ENCODE results near the gene DUSP16. TPM values are rescaled to one million over a fixed set of nuclear protein-coding genes. Genes with fewer than 3 reads are reported as not detected.

DUSP16 gene
- polyA plus RNA-seq, 4 donors = 22.5 to 83.4 (median 30.1) TPM

DNA sequence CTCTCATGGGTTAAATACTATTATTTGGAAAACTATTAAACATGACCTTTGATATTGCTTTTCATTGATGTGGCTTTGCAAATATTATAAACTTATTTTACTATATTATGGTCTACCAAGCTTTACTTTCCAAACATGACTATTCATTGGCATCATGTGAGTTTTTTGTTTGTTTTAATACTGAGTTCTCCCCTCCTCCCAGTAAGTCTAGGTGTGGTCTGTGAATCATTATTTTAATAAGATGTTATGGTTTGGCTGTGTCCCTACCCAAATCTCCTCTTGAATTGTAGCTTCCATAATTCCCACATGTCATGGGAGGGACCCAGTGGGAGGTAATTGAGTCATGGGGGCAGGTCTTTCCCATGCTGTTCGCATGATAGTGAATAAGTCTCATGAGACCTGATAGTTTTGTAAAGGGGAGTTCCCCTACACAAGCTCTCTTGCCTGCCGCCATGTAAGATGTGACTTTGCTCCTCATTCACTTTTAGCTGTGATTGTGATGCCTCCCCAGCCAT is 125.8 kb downstream of the DUSP16 start:
- peaks cover 0 to 7% (median 5%) of the 10 kb centered on the region in 3 donors for H3K4me1 ChIP-seq (ENCODE audit: control insufficient read depth in 3 of 3, insufficient read depth in 2 of 3, low read depth in 1 of 3, low read length in 2 of 3)
- FAIRE-seq (no peak), DNase-seq (no peak)
- no peak overlapping the region for H3K27ac ChIP-seq (ENCODE audit: low read depth in 1 of 3, low read length in 2 of 3)
- no peaks in the 10 kb centered on the region for H3K27me3 ChIP-seq (ENCODE audit: control insufficient read depth in 3 of 3, insufficient read depth in 3 of 3, low read length in 3 of 3)
- no peak overlapping the region for H3K4me3 ChIP-seq (ENCODE audit: low read depth in 1 of 3, low read length in 3 of 3)
- 94 to 98% (median 97%) methylated on average over 2 of the region's 2 CpGs for WGBS, 3 donors
- H3K36me3 ChIP-seq (ENCODE audit: control insufficient read depth in 3 of 3, insufficient read depth in 2 of 3, low read depth in 1 of 3, low read length in 3 of 3) = peaks cover 0 to 5% (median 0%) of the 10 kb centered on the region in 3 donors
- no peaks in the 10 kb centered on the region for H3K9me3 ChIP-seq (ENCODE audit: control insufficient read depth in 2 of 2, insufficient read depth in 1 of 2, low read depth in 1 of 2, low read length in 1 of 2)

DNA sequence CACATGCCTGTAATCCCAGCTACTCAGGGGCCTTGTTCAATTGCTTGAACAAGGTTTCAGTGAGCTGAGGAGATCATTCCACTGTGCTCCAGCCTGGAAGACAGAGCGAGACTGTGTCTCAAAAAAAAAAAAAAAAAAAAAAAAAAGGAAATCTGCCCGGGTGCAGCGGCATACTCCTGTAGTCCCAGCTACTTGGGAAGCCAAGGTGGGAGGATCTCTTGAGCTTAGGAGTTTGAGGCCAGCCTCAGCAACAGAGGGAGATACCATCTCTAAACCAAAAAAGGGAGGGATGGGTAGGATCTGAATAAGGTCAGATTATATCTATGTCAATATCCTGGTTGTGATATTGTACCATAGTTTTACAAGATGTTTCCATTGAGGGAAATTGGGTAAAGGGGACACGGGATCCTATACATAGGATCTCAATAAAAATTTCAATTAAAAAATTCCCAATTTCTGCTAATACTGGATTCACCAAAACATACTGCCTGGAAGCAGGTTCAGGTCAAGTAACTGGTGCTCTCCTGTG is 129.4 kb downstream of the DUSP16 start:
- no peak for FAIRE-seq
- DNase-seq = no peak
- Histone ChIP-seq H3K36me3 (ENCODE audit: control insufficient read depth in 3 of 3, insufficient read depth in 2 of 3, low read depth in 1 of 3, low read length in 3 of 3) (peaks cover 0 to 3% (median 0%) of the 10 kb centered on the region in 3 donors), H3K9me3 (ENCODE audit: control insufficient read depth in 2 of 2, insufficient read depth in 1 of 2, low read depth in 1 of 2, low read length in 1 of 2) (no peaks in the 10 kb centered on the region), H3K4me1 (ENCODE audit: control insufficient read depth in 3 of 3, insufficient read depth in 2 of 3, low read depth in 1 of 3, low read length in 2 of 3) (peaks cover 0 to 4% (median 2%) of the 10 kb centered on the region in 3 donors), H3K27ac (ENCODE audit: low read depth in 1 of 3, low read length in 2 of 3) (no peak overlapping the region), H3K4me3 (ENCODE audit: low read depth in 1 of 3, low read length in 3 of 3) (no peak overlapping the region), H3K27me3 (ENCODE audit: control insufficient read depth in 3 of 3, insufficient read depth in 3 of 3, low read length in 3 of 3) (no peaks in the 10 kb centered on the region)
- 86 to 100% (median 90%) methylated on average over 4 of the region's 4 CpGs for WGBS, 3 donors

DNA sequence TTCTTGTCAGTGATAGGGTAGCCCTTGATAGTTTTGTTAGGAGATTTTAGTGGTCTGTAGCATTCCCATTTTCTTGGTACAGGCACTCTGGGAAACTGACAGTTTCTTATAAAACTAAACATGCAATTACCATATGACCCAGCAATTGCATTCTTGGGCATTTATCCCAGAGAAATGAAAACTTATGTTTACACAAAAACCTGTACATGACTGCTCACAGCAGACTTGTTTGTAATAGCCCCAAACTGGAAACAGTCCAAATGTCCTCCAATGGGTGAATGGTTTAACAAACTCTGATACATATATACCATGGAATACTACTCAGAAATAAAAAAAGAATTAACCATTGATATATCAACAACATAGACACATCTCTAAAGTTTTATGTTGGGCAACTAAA is 130.3 kb downstream of the DUSP16 start:
- Histone ChIP-seq H3K9me3 (ENCODE audit: control insufficient read depth in 2 of 2, insufficient read depth in 1 of 2, low read depth in 1 of 2, low read length in 1 of 2) (no peaks in the 10 kb centered on the region), H3K4me3 (ENCODE audit: low read depth in 1 of 3, low read length in 3 of 3) (no peak overlapping the region), H3K4me1 (ENCODE audit: control insufficient read depth in 3 of 3, insufficient read depth in 2 of 3, low read depth in 1 of 3, low read length in 2 of 3) (peaks cover 0 to 4% (median 2%) of the 10 kb centered on the region in 3 donors), H3K27me3 (ENCODE audit: control insufficient read depth in 3 of 3, insufficient read depth in 3 of 3, low read length in 3 of 3) (no peaks in the 10 kb centered on the region), H3K36me3 (ENCODE audit: control insufficient read depth in 3 of 3, insufficient read depth in 2 of 3, low read depth in 1 of 3, low read length in 3 of 3) (no peaks in the 10 kb centered on the region), H3K27ac (ENCODE audit: low read depth in 1 of 3, low read length in 2 of 3) (no peak overlapping the region)
- FAIRE-seq (no peak), DNase-seq (no peak)

DNA sequence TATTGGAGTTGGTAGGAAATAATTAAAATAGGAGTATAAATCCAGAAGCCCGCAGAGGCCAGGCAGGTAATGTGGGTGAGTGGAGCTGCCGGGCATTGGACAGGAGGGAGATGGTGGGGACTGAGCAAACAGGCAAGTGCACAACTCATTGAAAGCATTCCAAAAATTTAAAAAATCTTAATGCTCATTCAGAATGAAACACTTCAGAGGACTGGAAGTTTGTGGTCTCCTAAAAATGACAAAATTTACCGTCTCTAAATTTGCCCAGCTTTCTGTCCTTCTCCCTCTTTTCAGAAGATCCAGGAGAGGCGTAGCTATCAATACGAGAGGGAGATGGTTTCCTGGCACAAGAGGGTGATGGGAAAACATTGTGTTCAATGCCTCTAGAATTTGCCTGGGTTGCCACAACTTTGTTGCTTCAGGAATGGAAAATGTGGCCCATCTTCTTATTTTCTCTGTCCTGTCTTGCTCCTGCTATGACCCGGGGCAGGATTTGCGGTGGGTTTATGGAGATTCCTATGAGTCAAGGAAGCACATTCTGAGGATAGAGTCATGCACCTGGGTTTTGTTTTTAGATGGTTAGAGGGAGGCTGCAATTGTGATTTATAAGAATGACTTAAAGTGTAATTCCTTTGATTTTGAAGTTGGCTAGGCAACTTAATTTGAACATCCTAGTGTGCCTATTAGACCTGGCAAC is 133.6 kb downstream of the DUSP16 start:
- H3K4me1 ChIP-seq (ENCODE audit: control insufficient read depth in 3 of 3, insufficient read depth in 2 of 3, low read depth in 1 of 3, low read length in 2 of 3) = peaks cover 0 to 4% (median 2%) of the 10 kb centered on the region in 3 donors
- no peaks in the 10 kb centered on the region for H3K27me3 ChIP-seq (ENCODE audit: control insufficient read depth in 3 of 3, insufficient read depth in 3 of 3, low read length in 3 of 3)
- H3K36me3 ChIP-seq (ENCODE audit: control insufficient read depth in 3 of 3, insufficient read depth in 2 of 3, low read depth in 1 of 3, low read length in 3 of 3) = no peaks in the 10 kb centered on the region
- 90 to 91% (median 91%) methylated on average over 7 of the region's 7 CpGs for WGBS, 3 donors
- no peak overlapping the region for H3K4me3 ChIP-seq (ENCODE audit: low read depth in 1 of 3, low read length in 3 of 3)
- peaks cover 0 to 7% of the 10 kb centered on the region in 2 donors for H3K9me3 ChIP-seq (ENCODE audit: control insufficient read depth in 2 of 2, insufficient read depth in 1 of 2, low read depth in 1 of 2, low read length in 1 of 2)
- no peak overlapping the region for H3K27ac ChIP-seq (ENCODE audit: low read depth in 1 of 3, low read length in 2 of 3)
- DNase-seq = no peak
- no peak for FAIRE-seq

DNA sequence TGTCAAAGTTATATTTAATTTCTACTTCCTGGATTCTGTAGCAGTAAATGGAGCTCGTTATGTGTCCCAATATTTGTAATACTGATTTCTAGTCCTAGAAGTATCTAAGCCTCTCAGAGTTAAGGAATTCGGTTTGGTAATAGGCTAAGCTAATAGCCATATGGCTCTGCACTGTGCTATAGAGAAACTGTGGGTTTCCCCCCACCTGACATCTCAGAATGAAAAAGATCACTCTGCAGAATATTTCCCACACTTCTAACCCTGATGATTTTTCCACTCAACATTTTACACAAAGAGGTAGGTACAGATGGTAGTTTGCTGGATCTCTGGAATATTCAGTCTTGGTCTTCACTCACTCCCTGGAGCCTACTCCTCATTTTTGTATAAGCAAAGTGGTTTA is 134.6 kb downstream of the DUSP16 start:
- no peaks in the 10 kb centered on the region for H3K27me3 ChIP-seq (ENCODE audit: control insufficient read depth in 3 of 3, insufficient read depth in 3 of 3, low read length in 3 of 3)
- H3K9me3 ChIP-seq (ENCODE audit: control insufficient read depth in 2 of 2, insufficient read depth in 1 of 2, low read depth in 1 of 2, low read length in 1 of 2) = peaks cover 0 to 16% of the 10 kb centered on the region in 2 donors
- 68 to 82% (median 78%) methylated on average over 2 of the region's 2 CpGs for WGBS, 3 donors
- no peak for DNase-seq
- no peak overlapping the region for H3K27ac ChIP-seq (ENCODE audit: low read depth in 1 of 3, low read length in 2 of 3)
- H3K4me3 ChIP-seq (ENCODE audit: low read depth in 1 of 3, low read length in 3 of 3) = no peak overlapping the region
- FAIRE-seq = no peak
- peaks cover 0 to 2% (median 0%) of the 10 kb centered on the region in 3 donors for H3K4me1 ChIP-seq (ENCODE audit: control insufficient read depth in 3 of 3, insufficient read depth in 2 of 3, low read depth in 1 of 3, low read length in 2 of 3)
- H3K36me3 ChIP-seq (ENCODE audit: control insufficient read depth in 3 of 3, insufficient read depth in 2 of 3, low read depth in 1 of 3, low read length in 3 of 3) = no peaks in the 10 kb centered on the region

DNA sequence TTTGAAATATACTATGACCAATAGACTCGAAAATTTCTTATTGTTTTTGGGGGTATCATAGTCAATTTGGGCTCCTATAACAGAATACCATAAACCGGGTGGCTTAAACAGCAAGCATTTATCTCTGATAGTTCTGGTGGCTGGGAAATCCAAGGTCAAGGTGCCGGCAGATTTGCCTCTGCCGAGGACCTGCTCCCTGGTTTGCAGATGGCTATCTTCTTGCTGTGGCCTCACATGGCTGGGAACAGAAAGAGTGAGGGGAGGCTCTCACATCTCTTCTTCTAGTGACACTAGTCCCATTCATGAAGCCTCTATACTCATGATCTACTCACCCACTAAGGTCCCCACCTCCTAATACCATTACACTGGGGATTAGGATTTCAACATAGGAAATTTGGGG is 135.1 kb downstream of the DUSP16 start:
- H3K9me3 ChIP-seq (ENCODE audit: control insufficient read depth in 2 of 2, insufficient read depth in 1 of 2, low read depth in 1 of 2, low read length in 1 of 2) = peaks cover 0 to 19% of the 10 kb centered on the region in 2 donors
- no peak for DNase-seq
- peaks cover 0 to 2% (median 0%) of the 10 kb centered on the region in 3 donors for H3K4me1 ChIP-seq (ENCODE audit: control insufficient read depth in 3 of 3, insufficient read depth in 2 of 3, low read depth in 1 of 3, low read length in 2 of 3)
- WGBS, 3 donors = 85 to 96% (median 87%) methylated on average over 4 of the region's 4 CpGs
- no peaks in the 10 kb centered on the region for H3K36me3 ChIP-seq (ENCODE audit: control insufficient read depth in 3 of 3, insufficient read depth in 2 of 3, low read depth in 1 of 3, low read length in 3 of 3)
- no peak overlapping the region for H3K27ac ChIP-seq (ENCODE audit: low read depth in 1 of 3, low read length in 2 of 3)
- no peak overlapping the region for H3K4me3 ChIP-seq (ENCODE audit: low read depth in 1 of 3, low read length in 3 of 3)
- FAIRE-seq = no peak
- no peaks in the 10 kb centered on the region for H3K27me3 ChIP-seq (ENCODE audit: control insufficient read depth in 3 of 3, insufficient read depth in 3 of 3, low read length in 3 of 3)

DNA sequence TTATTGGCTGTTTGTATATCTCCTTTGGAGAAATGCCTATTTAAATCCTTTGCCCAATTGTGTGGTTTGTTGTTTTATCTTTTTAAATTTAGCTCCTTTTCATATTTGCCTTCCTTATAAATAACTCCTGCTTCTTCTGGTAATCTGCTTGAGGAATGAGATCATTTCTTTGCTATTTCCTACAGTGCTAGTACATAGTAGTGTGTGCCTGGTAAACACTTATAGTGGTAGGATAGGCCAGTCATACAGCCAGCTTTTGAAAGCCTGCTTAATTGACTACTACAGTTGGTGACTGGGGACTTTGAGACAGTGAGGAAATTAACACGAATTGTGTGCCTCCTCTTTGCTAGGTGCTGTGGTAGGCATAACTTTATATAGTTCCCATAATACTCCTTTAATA is 137.0 kb downstream of the DUSP16 start:
- H3K27me3 ChIP-seq (ENCODE audit: control insufficient read depth in 3 of 3, insufficient read depth in 3 of 3, low read length in 3 of 3) = no peaks in the 10 kb centered on the region
- H3K36me3 ChIP-seq (ENCODE audit: control insufficient read depth in 3 of 3, insufficient read depth in 2 of 3, low read depth in 1 of 3, low read length in 3 of 3) = no peaks in the 10 kb centered on the region
- no peak for FAIRE-seq
- DNase-seq = no peak
- WGBS, 3 donors = 73 to 89% (median 83%) methylated on average over 1 of the region's 1 CpG
- peaks cover 0 to 24% of the 10 kb centered on the region in 2 donors for H3K9me3 ChIP-seq (ENCODE audit: control insufficient read depth in 2 of 2, insufficient read depth in 1 of 2, low read depth in 1 of 2, low read length in 1 of 2)
- no peak overlapping the region for H3K4me3 ChIP-seq (ENCODE audit: low read depth in 1 of 3, low read length in 3 of 3)
- no peak overlapping the region for H3K27ac ChIP-seq (ENCODE audit: low read depth in 1 of 3, low read length in 2 of 3)
- peaks cover 0 to 2% (median 0%) of the 10 kb centered on the region in 3 donors for H3K4me1 ChIP-seq (ENCODE audit: control insufficient read depth in 3 of 3, insufficient read depth in 2 of 3, low read depth in 1 of 3, low read length in 2 of 3)

DNA sequence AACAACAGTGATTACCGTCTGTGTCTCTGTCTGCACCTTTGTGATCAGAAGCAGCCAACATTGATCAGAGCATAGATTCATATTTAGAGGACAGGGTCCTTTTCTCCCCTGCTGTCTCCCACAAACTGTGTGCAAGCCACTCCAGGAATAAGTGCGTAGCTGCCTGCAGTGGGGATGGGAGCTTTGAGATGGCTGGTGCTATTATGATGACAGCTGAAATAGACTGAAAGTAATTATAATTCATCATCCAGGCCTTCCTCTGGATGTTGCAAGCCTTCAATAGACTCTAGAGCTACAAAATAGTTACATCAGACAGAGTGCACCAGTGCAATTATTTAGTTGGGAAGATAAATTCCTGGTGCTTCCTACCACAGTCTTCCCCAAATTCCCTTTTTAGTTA is 137.7 kb downstream of the DUSP16 start:
- peaks cover 0 to 24% of the 10 kb centered on the region in 2 donors for H3K9me3 ChIP-seq (ENCODE audit: control insufficient read depth in 2 of 2, insufficient read depth in 1 of 2, low read depth in 1 of 2, low read length in 1 of 2)
- peaks cover 0 to 2% (median 0%) of the 10 kb centered on the region in 3 donors for H3K4me1 ChIP-seq (ENCODE audit: control insufficient read depth in 3 of 3, insufficient read depth in 2 of 3, low read depth in 1 of 3, low read length in 2 of 3)
- FAIRE-seq (no peak), DNase-seq (no peak)
- 83 to 98% (median 91%) methylated on average over 2 of the region's 2 CpGs for WGBS, 3 donors
- H3K27ac ChIP-seq (ENCODE audit: low read depth in 1 of 3, low read length in 2 of 3) = no peak overlapping the region
- H3K4me3 ChIP-seq (ENCODE audit: low read depth in 1 of 3, low read length in 3 of 3) = no peak overlapping the region
- no peaks in the 10 kb centered on the region for H3K36me3 ChIP-seq (ENCODE audit: control insufficient read depth in 3 of 3, insufficient read depth in 2 of 3, low read depth in 1 of 3, low read length in 3 of 3)
- H3K27me3 ChIP-seq (ENCODE audit: control insufficient read depth in 3 of 3, insufficient read depth in 3 of 3, low read length in 3 of 3) = no peaks in the 10 kb centered on the region
